GM19239 (cell line): Measurements from ENCODE around the gene PAK4.
"Not testable (repeated sequence)": the region's sequence is repeated elsewhere in the genome, so short reads cannot be mapped to it uniquely, and the experiment has no call there.

Experiments
- DNase-seq: peaks from one replicate; pipeline ENCODE4 v3.0.0; 2011; ENCODE audit warnings: low spot score; ENCODE audit not compliant: insufficient read length
- FAIRE-seq: peaks from 2 replicates; lab custom pipeline; 2011; peaks lifted over from hg19 to GRCh38; lab: Jason Lieb, UNC

PAK4 gene

GRCh38 chr19:39125554-39126311 lies at the start of gene PAK4:
Gene PAK4, plus strand, starts transcription at chr19:39125786. Its CDS starts 43,768 bp downstream, at chr19:39169554.
- FAIRE-seq (peak; percentile 97), DNase-seq (peak; percentile 99)

- FAIRE-seq (no peak), DNase-seq (no peak)
Measured at GRCh38 chr19:39077323-39077722, 48.3 kb upstream of the PAK4 start.

- FAIRE-seq, result no peak
- no peak for DNase-seq
Measured at GRCh38 chr19:39078436-39079200, 47.0 kb upstream of the PAK4 start.

GRCh38 chr19:39080431-39080830 lies 45.2 kb upstream of the PAK4 start:
- FAIRE-seq (no peak), DNase-seq (no peak)

- FAIRE-seq (no peak), DNase-seq (no peak)
Measured at GRCh38 chr19:39082167-39082566, 43.4 kb upstream of the PAK4 start.

GRCh38 chr19:39082745-39083598 lies 42.6 kb upstream of the PAK4 start:
- DNase-seq (no peak), FAIRE-seq (no peak)

- DNase-seq (no peak), FAIRE-seq (no peak)
Measured at GRCh38 chr19:39083599-39083982, 42.0 kb upstream of the PAK4 start.

- DNase-seq (no peak), FAIRE-seq (no peak)
Measured at GRCh38 chr19:39083983-39084731, 41.4 kb upstream of the PAK4 start, which contains the start of gene ACP7. Gene ACP7, plus strand, starts transcription at chr19:39084368. Its CDS starts 902 bp downstream, at chr19:39085270.

- DNase-seq (no peak), FAIRE-seq (no peak)
Measured at GRCh38 chr19:39084732-39085080, 40.9 kb upstream of the PAK4 start.

GRCh38 chr19:39085392-39085791 lies 40.2 kb upstream of the PAK4 start:
- no peak for FAIRE-seq
- DNase-seq, result no peak

- no peak for DNase-seq
- FAIRE-seq, result no peak
Measured at GRCh38 chr19:39086386-39086785, 39.2 kb upstream of the PAK4 start.

- no peak for FAIRE-seq
- DNase-seq, result no peak
Measured at GRCh38 chr19:39087907-39088686, 37.5 kb upstream of the PAK4 start.

GRCh38 chr19:39090016-39090415 lies 35.6 kb upstream of the PAK4 start:
- DNase-seq, FAIRE-seq: not testable (repeated sequence)

- no peak for DNase-seq
- no peak for FAIRE-seq
Measured at GRCh38 chr19:39090881-39091280, 34.7 kb upstream of the PAK4 start.

- not testable (repeated sequence) for FAIRE-seq, DNase-seq
Measured at GRCh38 chr19:39095799-39096540, 29.6 kb upstream of the PAK4 start.

GRCh38 chr19:39097299-39097698 lies 28.3 kb upstream of the PAK4 start:
- FAIRE-seq (no peak), DNase-seq (no peak)

GRCh38 chr19:39097721-39098120 lies 27.9 kb upstream of the PAK4 start:
- FAIRE-seq (no peak), DNase-seq (no peak)
